Trophoblast cell (in vitro differentiated cells and primary cell): ENCODE results near the gene OR51B5. TPM values are rescaled to one million over a fixed set of nuclear protein-coding genes. Genes with fewer than 3 reads are reported as not detected.

Source experiments
- DNase-seq, 2 donors: peaks; one replicate each; pipeline ENCODE4 v3.0.0-alpha.2; 2016
- H2AFZ ChIP-seq: 2 replicates; pipeline ENCODE4 v1.6.1; 2013; ENCODE audit warnings: low read length, moderate library complexity, mild to moderate bottlenecking; ENCODE audit not compliant: insufficient read depth, poor library complexity
- H2AK5ac ChIP-seq: 2 replicates; pipeline ENCODE4 v1.6.1; 2013; ENCODE audit warnings: mild to moderate bottlenecking, low read length
- H2BK120ac ChIP-seq: 2 replicates; pipeline ENCODE4 v1.6.1; 2013; ENCODE audit warnings: low read length, mild to moderate bottlenecking, moderate library complexity; ENCODE audit not compliant: insufficient read depth, poor library complexity
- H2BK12ac ChIP-seq: 2 replicates; pipeline ENCODE4 v1.6.1; 2013; ENCODE audit warnings: mild to moderate bottlenecking, low read length, moderate library complexity
- H2BK5ac ChIP-seq: 2 replicates; pipeline ENCODE4 v1.6.1; 2013; ENCODE audit warnings: low read length, low read depth, moderate library complexity, mild to moderate bottlenecking; ENCODE audit not compliant: poor library complexity
- H3K14ac ChIP-seq: 2 replicates; pipeline ENCODE4 v1.6.1; 2013; ENCODE audit warnings: mild to moderate bottlenecking, low read length
- H3K18ac ChIP-seq: 2 replicates; pipeline ENCODE4 v1.6.1; 2013; ENCODE audit warnings: mild to moderate bottlenecking, low read length
- H3K23ac ChIP-seq: 2 replicates; pipeline ENCODE4 v1.6.1; 2013; ENCODE audit warnings: low read length
- H3K27ac ChIP-seq: 2 replicates; pipeline ENCODE4 v1.5.1; 2013; ENCODE audit warnings: low read depth, mild to moderate bottlenecking, inconsistent platforms, low read length, moderate library complexity
- H3K27me3 ChIP-seq: 2 replicates; pipeline ENCODE4 v1.6.1; 2013; ENCODE audit warnings: inconsistent platforms, mild to moderate bottlenecking, low read length, moderate library complexity; ENCODE audit not compliant: insufficient read depth
- H3K36me3 ChIP-seq, 2 experiments: 1 replicate in 1 of 2; 2 replicates in 1 of 2; pipeline ENCODE4 v1.6.1; 2013; ENCODE audit warnings: low read length in 2 of 2, mild to moderate bottlenecking in 2 of 2, moderate library complexity in 1 of 2; ENCODE audit not compliant: insufficient read depth in 2 of 2, control insufficient read depth in 1 of 2
- H3K4ac ChIP-seq: 2 replicates; pipeline ENCODE4 v1.6.1; 2013; ENCODE audit warnings: low read depth, mild to moderate bottlenecking, low read length, moderate library complexity
- H3K4me1 ChIP-seq, 2 experiments: 1 replicate in 1 of 2; 2 replicates in 1 of 2; pipeline ENCODE4 v1.6.1; 2013; ENCODE audit warnings: low read length in 2 of 2, mild to moderate bottlenecking in 2 of 2, moderate library complexity in 1 of 2; ENCODE audit not compliant: insufficient read depth in 2 of 2, control insufficient read depth in 1 of 2
- H3K4me2 ChIP-seq: 2 replicates; pipeline ENCODE4 v1.6.1; 2013; ENCODE audit warnings: inconsistent platforms, mild to moderate bottlenecking, low read length, moderate library complexity
- H3K4me3 ChIP-seq: 2 replicates; pipeline ENCODE4 v1.5.1; 2013; ENCODE audit warnings: mild to moderate bottlenecking, low read depth, low read length, inconsistent platforms
- H3K79me1 ChIP-seq: one replicate; pipeline ENCODE4 v1.6.1; 2013; ENCODE audit warnings: low read length
- H3K79me2 ChIP-seq: 2 replicates; pipeline ENCODE4 v1.6.1; 2013; ENCODE audit warnings: low read length, mild to moderate bottlenecking; ENCODE audit not compliant: control insufficient read depth, insufficient read depth, poor library complexity
- H3K9ac ChIP-seq: 2 replicates; pipeline ENCODE4 v1.6.1; 2013; ENCODE audit warnings: mild to moderate bottlenecking, low read length
- H3K9me3 ChIP-seq: 2 replicates; pipeline ENCODE4 v1.6.1; 2013; ENCODE audit warnings: low read depth, mild to moderate bottlenecking, control low read depth, inconsistent platforms, low read length; ENCODE audit not compliant: insufficient read depth
- H4K12ac ChIP-seq: 2 replicates; pipeline ENCODE4 v1.6.1; 2013; ENCODE audit warnings: low read depth, mild to moderate bottlenecking, low read length, moderate library complexity
- H4K8ac ChIP-seq: 2 replicates; pipeline ENCODE4 v1.6.1; 2013; ENCODE audit warnings: low read depth, mild to moderate bottlenecking, low read length, moderate library complexity
- H4K91ac ChIP-seq: one replicate; pipeline ENCODE4 v1.6.1; 2013; ENCODE audit warnings: low read depth, mild to moderate bottlenecking, low read length, moderate library complexity
- WGBS: extraction: QIAGEN DNeasy Blood & Tissue Kit; methylation state at CpG from one replicate; pipeline ENCODE4 v1.1.7; 2013; ENCODE audit warnings: missing lambda C conversion rate; ENCODE audit not compliant: insufficient read length, insufficient coverage; ENCODE audit errors: extremely low coverage; 5-methylcytosine and 5-hydroxymethylcytosine counted together
- polyA plus RNA-seq: library from polyadenylated mRNA; stranded (reverse); fragments of 200-250 nt; gene quantifications from 2 replicates; pipeline ENCODE4 v1.2.3, GENCODE V29; 2013

The OR51B5 gene, protein sequence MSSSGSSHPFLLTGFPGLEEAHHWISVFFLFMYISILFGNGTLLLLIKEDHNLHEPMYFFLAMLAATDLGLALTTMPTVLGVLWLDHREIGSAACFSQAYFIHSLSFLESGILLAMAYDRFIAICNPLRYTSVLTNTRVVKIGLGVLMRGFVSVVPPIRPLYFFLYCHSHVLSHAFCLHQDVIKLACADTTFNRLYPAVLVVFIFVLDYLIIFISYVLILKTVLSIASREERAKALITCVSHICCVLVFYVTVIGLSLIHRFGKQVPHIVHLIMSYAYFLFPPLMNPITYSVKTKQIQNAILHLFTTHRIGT
- polyA plus RNA-seq: not detected in 2 replicates

- Histone ChIP-seq H3K9ac (no peak within 1 kb of the TSS), H3K27me3 (no peaks in the 10 kb centered on the region), H2BK5ac (no peak within 1 kb of the TSS), H2AK5ac (no peak within 1 kb of the TSS), H3K79me2 (no peaks in the 10 kb centered on the region), H2AFZ (no peak within 1 kb of the TSS), H2BK120ac (no peak within 1 kb of the TSS), H3K18ac (no peak within 1 kb of the TSS), H4K8ac (no peak within 1 kb of the TSS), H3K36me3 (no peaks in the 10 kb centered on the region), H3K4ac (no peak within 1 kb of the TSS), H3K27ac (no peak within 1 kb of the TSS), H4K12ac (no peak within 1 kb of the TSS), H3K4me1 (no peaks in the 10 kb centered on the region), H4K91ac (no peak within 1 kb of the TSS), H3K4me2 (no peak within 1 kb of the TSS), H3K9me3 (no peaks in the 10 kb centered on the region), H3K14ac (no peak within 1 kb of the TSS), H3K79me1 (no peaks in the 10 kb centered on the region), H3K4me3 (no peak within 1 kb of the TSS), H3K23ac (no peak within 1 kb of the TSS), H2BK12ac (no peak within 1 kb of the TSS)
- DNase-seq: peak in 1 of 2 donors; percentile 67
- no CpG with 5 or more reads among the region's 6 CpGs for WGBS
Observed at GRCh38 chr11:5343474-5344335, at the start of gene OR51B5. OR51B5 (minus strand) TSS chr11:5343524; CDS start chr11:5343524, 0 bp downstream.

DNA sequence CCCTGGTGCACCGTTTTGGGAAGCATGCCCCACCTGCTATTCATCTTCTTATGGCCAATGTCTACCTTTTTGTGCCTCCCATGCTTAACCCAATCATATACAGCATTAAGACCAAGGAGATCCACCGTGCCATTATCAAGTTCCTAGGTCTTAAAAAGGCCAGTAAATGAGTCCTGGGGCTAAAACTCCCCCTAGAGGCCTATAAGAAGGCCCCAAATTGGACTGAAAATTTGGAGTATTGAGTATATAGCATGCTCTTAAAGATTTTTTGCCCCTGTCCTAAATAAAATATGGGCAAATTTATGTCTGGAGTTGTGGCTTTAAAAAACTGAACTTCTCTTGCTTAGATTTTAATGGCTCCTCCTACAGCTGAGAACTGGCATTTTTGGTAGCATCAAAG is 46.9 kb upstream of the OR51B5 start:
- Histone ChIP-seq H2BK120ac (no peak overlapping the region), H2AK5ac (no peak overlapping the region), H3K27me3 (no peaks in the 10 kb centered on the region), H3K36me3 (no peaks in the 10 kb centered on the region), H3K9ac (no peak overlapping the region), H3K79me2 (no peaks in the 10 kb centered on the region), H3K4me2 (no peak overlapping the region), H3K14ac (no peak overlapping the region), H3K18ac (no peak overlapping the region), H3K23ac (no peak overlapping the region), H3K27ac (no peak overlapping the region), H3K4me1 (no peaks in the 10 kb centered on the region), H3K4me3 (no peak overlapping the region), H4K12ac (no peak overlapping the region), H3K79me1 (no peaks in the 10 kb centered on the region), H3K9me3 (peaks cover 1% of the 10 kb centered on the region), H2BK5ac (no peak overlapping the region), H4K8ac (no peak overlapping the region), H4K91ac (no peak overlapping the region), H2AFZ (no peak overlapping the region), H3K4ac (no peak overlapping the region), H2BK12ac (no peak overlapping the region)
- no CpG with 5 or more reads among the region's 2 CpGs for WGBS
- DNase-seq: no peak

DNA sequence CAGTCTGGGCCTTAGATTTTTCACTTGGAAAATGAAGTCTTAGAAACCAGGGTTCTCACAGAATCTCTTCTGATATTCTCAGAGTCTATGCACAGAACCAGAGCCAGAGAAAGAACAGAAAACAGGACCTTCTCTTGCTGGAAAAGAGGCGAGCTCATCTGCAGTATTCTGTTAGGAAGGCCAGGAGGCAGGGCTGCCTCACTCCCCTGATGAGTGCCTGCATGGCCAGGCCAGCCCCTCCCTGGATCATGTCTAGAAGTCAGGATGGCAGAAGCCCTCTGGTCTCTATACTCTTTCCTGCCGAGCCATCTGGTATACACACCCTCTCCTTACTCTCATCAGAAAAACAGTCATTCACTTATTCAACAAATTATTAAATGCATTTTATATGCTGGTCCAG is 41.0 kb upstream of the OR51B5 start:
- Histone ChIP-seq H3K27ac (no peak overlapping the region), H3K27me3 (no peaks in the 10 kb centered on the region), H4K91ac (no peak overlapping the region), H3K9me3 (no peaks in the 10 kb centered on the region), H3K23ac (no peak overlapping the region), H3K4me3 (no peak overlapping the region), H2BK120ac (no peak overlapping the region), H3K9ac (no peak overlapping the region), H3K79me2 (no peaks in the 10 kb centered on the region), H2BK12ac (no peak overlapping the region), H3K36me3 (no peaks in the 10 kb centered on the region), H3K14ac (no peak overlapping the region), H3K18ac (no peak overlapping the region), H2AK5ac (no peak overlapping the region), H2BK5ac (no peak overlapping the region), H3K4me1 (no peaks in the 10 kb centered on the region), H3K4me2 (no peak overlapping the region), H3K79me1 (no peaks in the 10 kb centered on the region), H4K8ac (no peak overlapping the region), H2AFZ (no peak overlapping the region), H4K12ac (no peak overlapping the region), H3K4ac (no peak overlapping the region)
- WGBS: no CpG with 5 or more reads among the region's 2 CpGs
- no peak for DNase-seq

- no peak for DNase-seq
- Histone ChIP-seq H3K9ac (no peak within 1 kb of the TSS), H4K91ac (no peak within 1 kb of the TSS), H4K8ac (no peak within 1 kb of the TSS), H3K4me1 (no peaks in the 10 kb centered on the region), H3K18ac (no peak within 1 kb of the TSS), H3K14ac (no peak within 1 kb of the TSS), H2BK120ac (no peak within 1 kb of the TSS), H4K12ac (no peak within 1 kb of the TSS), H3K9me3 (no peaks in the 10 kb centered on the region), H3K4ac (no peak within 1 kb of the TSS), H2AFZ (no peak within 1 kb of the TSS), H3K4me2 (no peak within 1 kb of the TSS), H3K79me1 (no peaks in the 10 kb centered on the region), H3K27ac (no peak within 1 kb of the TSS), H3K4me3 (no peak within 1 kb of the TSS), H2AK5ac (no peak within 1 kb of the TSS), H3K36me3 (no peaks in the 10 kb centered on the region), H2BK5ac (no peak within 1 kb of the TSS), H3K23ac (no peak within 1 kb of the TSS), H3K79me2 (no peaks in the 10 kb centered on the region), H3K27me3 (no peaks in the 10 kb centered on the region), H2BK12ac (no peak within 1 kb of the TSS)
- no CpG with 5 or more reads among the region's 1 CpG for WGBS
Observed at GRCh38 chr11:5383576-5383975, 40.3 kb upstream of the OR51B5 start, which contains the start of gene OR51M1. OR51M1 (plus strand) TSS chr11:5383812; CDS start chr11:5389399, 5,587 bp downstream.
